Nephron progenitor cell (in vitro differentiated cells): ENCODE data around the gene SERPINA3.

Experiments
- DNase-seq: peaks from one replicate; pipeline ENCODE4 v3.0.0; 2021
- H3K27ac Mint-ChIP-seq: 2 replicates; pipeline ENCODE4 v1.8.0; 2021; ENCODE audit warnings: mild to moderate bottlenecking, moderate library complexity, mixed read lengths
- H3K27me3 Mint-ChIP-seq: 2 replicates; pipeline ENCODE4 v1.8.0; 2021; ENCODE audit warnings: mild to moderate bottlenecking, low read depth, mixed read lengths; ENCODE audit not compliant: poor library complexity
- H3K36me3 Mint-ChIP-seq: 2 replicates; pipeline ENCODE4 v1.8.0; 2021; ENCODE audit warnings: low read depth, mixed read lengths
- H3K4me1 Mint-ChIP-seq: 2 replicates; pipeline ENCODE4 v1.8.0; 2021; ENCODE audit warnings: mixed read lengths
- H3K4me3 Mint-ChIP-seq: 2 replicates; pipeline ENCODE4 v1.8.0; 2021; ENCODE audit warnings: mild to moderate bottlenecking, moderate library complexity, mixed read lengths
- H3K9me3 Mint-ChIP-seq: 2 replicates; pipeline ENCODE4 v1.8.0; 2021; ENCODE audit warnings: mild to moderate bottlenecking, moderate library complexity, mixed read lengths
- CTCF ChIP-seq: fragments of 200-600 bp; sonication (generic); IDR thresholded peaks from 2 replicates; pipeline ENCODE4 v1.5.0; 2021; ENCODE audit warnings: antibody characterized with exemption

The SERPINA3 gene

GRCh38 chr14:94611179-94611578, 1.0 kb upstream of the SERPINA3 start:
- Mint-ChIP-seq H3K4me3 (no peak overlapping the region), H3K27me3 (peaks cover 15% of the 10 kb centered on the region), H3K36me3 (no peaks in the 10 kb centered on the region), H3K27ac (no peak overlapping the region), H3K9me3 (peaks cover 7% of the 10 kb centered on the region), H3K4me1 (peaks cover 4% of the 10 kb centered on the region)
- TF ChIP-seq CTCF: no peak
- no peak for DNase-seq

DNA sequence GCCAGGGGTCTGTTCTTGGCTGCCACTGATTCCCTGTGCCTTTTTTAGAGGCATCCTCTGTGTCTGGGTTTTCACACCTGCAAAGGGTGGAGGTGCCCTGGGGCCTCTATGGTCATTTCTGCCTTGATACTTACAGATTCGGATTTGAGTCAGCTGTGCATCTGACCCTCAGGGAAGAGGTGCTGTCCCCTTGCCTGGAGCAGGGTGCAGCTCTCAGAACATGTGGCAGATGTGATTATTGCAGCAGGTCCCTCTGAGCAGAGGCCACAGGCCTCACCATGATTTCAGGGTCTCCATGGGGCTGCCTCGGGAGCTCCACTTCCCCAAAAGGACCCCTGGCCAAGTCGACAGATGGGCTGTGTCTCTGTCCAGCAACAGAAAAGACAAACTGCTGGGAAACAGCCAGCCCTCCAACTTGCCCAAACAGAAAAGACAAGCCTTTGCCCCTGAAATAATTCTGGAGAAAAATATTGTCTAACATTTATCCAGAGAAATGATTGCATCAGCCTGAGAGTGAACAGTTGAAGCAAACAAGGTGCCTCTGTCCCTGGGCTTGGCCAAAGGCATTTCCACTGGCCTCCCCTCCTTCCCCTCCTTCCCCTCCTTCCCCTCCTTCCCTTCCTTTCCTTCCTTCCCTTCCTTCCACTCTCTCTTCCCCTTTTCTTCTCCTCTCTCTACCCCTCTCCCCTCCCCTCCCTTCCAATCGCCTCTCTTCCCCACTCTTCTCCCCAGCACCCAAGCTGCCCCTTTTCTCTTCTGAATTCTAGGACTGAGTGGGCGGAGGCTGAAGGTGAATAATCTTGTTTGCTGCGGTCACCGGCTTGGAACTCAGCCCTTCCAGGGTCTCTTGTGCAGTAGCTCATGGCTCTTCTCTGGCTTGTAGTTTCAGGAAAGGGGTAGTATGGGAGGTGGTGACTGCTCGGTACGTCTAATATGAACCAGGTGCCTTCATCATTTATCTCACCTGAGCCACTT, 676 bp downstream of the SERPINA3 start:
- no peak overlapping the region for H3K4me3 Mint-ChIP-seq
- TF ChIP-seq CTCF: no peak
- peaks cover 4% of the 10 kb centered on the region for H3K4me1 Mint-ChIP-seq
- H3K36me3 Mint-ChIP-seq: no peaks in the 10 kb centered on the region
- peaks cover 18% of the 10 kb centered on the region for H3K9me3 Mint-ChIP-seq
- DNase-seq: no peak
- peaks cover 8% of the 10 kb centered on the region for H3K27me3 Mint-ChIP-seq
- H3K27ac Mint-ChIP-seq: no peak overlapping the region

- H3K36me3 Mint-ChIP-seq: no peaks in the 10 kb centered on the region
- H3K4me3 Mint-ChIP-seq: no peak overlapping the region
- DNase-seq: no peak
- H3K4me1 Mint-ChIP-seq: peaks cover 4% of the 10 kb centered on the region
- no peak overlapping the region for H3K27ac Mint-ChIP-seq
- peaks cover 8% of the 10 kb centered on the region for H3K27me3 Mint-ChIP-seq
- peaks cover 28% of the 10 kb centered on the region for H3K9me3 Mint-ChIP-seq
- TF ChIP-seq CTCF: no peak
Measured at GRCh38 chr14:94613720-94614644, 1.8 kb downstream of the SERPINA3 start.

- H3K27me3 Mint-ChIP-seq: peaks cover 7% of the 10 kb centered on the region
- H3K9me3 Mint-ChIP-seq: peaks cover 36% of the 10 kb centered on the region
- DNase-seq: no peak
- peaks cover 4% of the 10 kb centered on the region for H3K4me1 Mint-ChIP-seq
- H3K36me3 Mint-ChIP-seq: no peaks in the 10 kb centered on the region
- H3K27ac Mint-ChIP-seq: no peak overlapping the region
- H3K4me3 Mint-ChIP-seq: no peak overlapping the region
- no peak for TF ChIP-seq CTCF
Measured at GRCh38 chr14:94614802-94615201, 2.6 kb downstream of the SERPINA3 start.

GRCh38 chr14:94615254-94615653, 3.1 kb downstream of the SERPINA3 start:
- Mint-ChIP-seq H3K9me3 (peaks cover 40% of the 10 kb centered on the region), H3K4me3 (no peak overlapping the region)
- no peak for TF ChIP-seq CTCF

More at GRCh38 chr14:94615254-94615653, 3.1 kb downstream of the SERPINA3 start:
- Mint-ChIP-seq H3K36me3 (no peaks in the 10 kb centered on the region), H3K4me1 (peaks cover 4% of the 10 kb centered on the region), H3K27me3 (peaks cover 4% of the 10 kb centered on the region), H3K27ac (no peak overlapping the region)
- no peak for DNase-seq
